HPDE6-E6E7 (cell line): ENCODE data around the gene PAPPA2.
"Not testable (repeated sequence)": the region's sequence is repeated elsewhere in the genome, so short reads cannot be mapped to it uniquely, and the experiment has no call there.

Experiments used
- DNase-seq: peaks from one replicate; pipeline ENCODE4 v3.0.0; 2011; ENCODE audit warnings: missing footprints; ENCODE audit errors: extremely low spot score

PAPPA2 gene

GRCh38 chr1:176692988-176693696 lies 230.2 kb downstream of the PAPPA2 start:
- DNase-seq, result no peak

DNA sequence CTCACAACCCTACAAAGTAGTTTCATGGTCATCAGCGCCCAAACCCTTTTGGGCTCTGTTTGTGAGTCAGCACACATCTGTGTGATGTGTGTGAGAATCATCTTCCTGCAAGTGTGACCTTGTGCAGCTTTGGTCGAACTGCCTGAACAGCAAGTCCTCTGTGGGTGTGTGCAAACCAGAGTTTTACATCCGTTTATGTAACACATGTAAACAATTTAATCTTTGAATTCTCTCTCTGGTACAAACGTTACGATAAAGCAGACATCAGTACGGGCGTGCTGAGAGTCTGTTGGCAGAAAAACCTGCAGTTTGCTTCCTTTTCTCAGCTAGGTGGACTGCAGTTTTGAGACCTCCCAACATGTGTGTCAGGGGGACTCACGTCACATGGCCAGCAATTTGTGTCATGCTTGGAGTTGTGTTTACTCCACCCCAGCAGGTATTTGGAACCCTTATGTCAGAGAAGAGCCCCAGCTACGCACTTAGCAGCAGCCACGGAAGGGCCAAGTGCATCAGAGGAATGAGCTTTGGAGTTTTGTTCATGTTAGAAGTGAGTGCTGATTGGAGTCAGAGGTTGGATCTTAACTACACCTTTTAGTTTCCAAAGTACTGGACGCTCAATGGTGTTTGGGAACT lies 230.8 kb downstream of the PAPPA2 start:
- no peak for DNase-seq

GRCh38 chr1:176694713-176695112 lies 231.7 kb downstream of the PAPPA2 start:
- DNase-seq, result no peak

GRCh38 chr1:176696109-176696508 lies 233.1 kb downstream of the PAPPA2 start:
- DNase-seq, result peak; percentile 34

GRCh38 chr1:176696689-176697088 lies 233.7 kb downstream of the PAPPA2 start:
- DNase-seq, result no peak

GRCh38 chr1:176699821-176700220 lies 236.8 kb downstream of the PAPPA2 start:
- DNase-seq, result no peak

GRCh38 chr1:176701151-176701866 lies 238.3 kb downstream of the PAPPA2 start:
- no peak for DNase-seq

GRCh38 chr1:176702901-176703300 lies 239.9 kb downstream of the PAPPA2 start:
- no peak for DNase-seq

DNA sequence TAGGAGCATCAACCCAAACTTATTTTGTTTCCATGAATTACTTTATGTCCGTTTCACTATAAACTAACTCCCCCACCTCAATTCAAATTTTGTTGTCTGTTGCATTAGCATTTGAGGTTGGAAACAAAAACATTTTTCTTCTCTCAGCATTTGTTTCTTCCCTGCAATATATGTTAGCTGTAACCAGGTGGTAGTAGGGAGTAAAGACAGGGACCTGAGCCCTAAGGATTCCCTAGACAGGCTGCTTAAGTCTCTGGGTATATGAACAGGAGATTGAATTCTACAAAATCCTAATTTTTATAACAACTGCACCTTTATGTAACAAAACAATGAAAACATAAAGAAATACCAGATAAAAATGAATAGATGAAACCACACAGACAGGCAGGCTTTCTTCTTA lies 242.6 kb downstream of the PAPPA2 start:
- no peak for DNase-seq

GRCh38 chr1:176717066-176717750 lies 254.2 kb downstream of the PAPPA2 start:
- DNase-seq, result no peak

DNA sequence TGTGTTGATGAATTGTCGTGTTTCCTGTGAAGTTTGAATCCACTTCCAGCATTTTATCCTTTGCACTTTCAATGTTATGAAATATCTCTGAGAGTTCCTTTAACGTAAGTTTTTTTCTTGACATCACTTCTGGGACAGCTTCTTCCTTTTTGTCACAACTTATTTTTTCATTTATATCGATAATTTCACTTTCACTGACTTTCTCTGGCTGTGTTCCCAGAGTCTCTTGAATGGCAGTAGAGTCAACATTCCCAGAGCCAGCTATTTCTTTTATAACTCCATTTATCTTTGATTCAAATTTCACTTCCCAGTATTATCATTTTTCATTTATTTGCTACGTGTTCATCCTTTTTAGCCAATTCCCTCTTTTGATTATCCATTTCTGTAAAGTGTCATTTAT lies 256.5 kb downstream of the PAPPA2 start:
- no peak for DNase-seq

DNA sequence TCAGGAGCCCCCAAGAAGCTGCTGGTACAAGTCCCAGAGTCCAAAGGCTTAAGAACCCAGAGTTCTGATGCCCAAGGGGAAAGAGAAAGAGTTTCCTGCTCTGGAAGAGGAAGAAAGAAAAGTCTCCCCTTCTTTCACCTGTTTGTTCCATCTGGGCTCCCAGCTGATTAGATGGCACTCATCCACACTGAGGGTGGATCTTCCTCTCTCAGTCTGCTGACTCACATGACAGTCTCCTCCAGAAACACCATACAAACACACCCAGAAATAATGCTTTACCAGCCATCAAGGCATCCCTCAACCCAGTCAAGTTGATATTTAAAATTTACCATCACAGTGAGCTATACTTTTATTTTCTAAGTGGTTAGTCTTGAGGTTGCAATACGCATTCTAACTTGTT lies 257.9 kb downstream of the PAPPA2 start:
- no peak for DNase-seq

GRCh38 chr1:176733661-176734060 lies 270.7 kb downstream of the PAPPA2 start:
- no peak for DNase-seq

GRCh38 chr1:176735201-176735600 lies 272.2 kb downstream of the PAPPA2 start:
- no peak for DNase-seq

DNA sequence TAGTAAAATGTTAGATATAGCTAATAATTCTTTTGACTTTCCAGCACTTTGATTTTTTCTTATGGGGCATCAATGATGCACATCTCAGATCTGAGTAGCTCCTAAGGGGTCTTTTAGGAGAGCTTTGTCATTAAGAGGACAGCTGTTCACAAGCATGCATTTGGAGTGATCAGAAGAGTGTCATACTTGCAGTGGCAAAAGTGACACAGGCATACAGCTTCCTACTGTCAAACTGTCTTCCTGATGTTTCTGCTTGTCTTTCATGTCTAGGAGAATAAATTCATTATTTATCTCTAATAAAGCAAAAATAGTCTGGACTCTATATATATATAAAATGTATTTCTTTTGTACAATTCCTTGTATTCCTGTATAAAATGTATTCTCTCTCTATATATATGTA lies 273.0 kb downstream of the PAPPA2 start:
- DNase-seq, result no peak

DNA sequence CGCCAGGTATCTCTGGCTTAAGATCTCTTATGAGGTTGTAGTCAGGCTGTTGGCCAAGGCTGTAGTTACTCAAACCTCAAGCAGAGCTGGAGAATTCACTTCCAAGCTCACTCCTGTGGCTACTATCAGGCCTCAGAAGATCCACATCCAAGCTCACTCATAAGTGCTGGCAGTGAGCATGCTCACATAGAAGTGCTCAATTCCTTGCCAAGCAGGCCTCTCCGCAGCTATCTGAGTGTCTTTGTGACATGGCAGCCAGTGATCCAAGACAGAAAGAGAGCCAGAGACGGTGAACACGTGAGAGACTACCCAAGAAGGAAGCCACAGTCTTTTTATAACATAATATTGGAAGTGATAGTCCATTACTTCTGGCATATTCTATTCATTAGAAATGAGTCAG lies 278.2 kb downstream of the PAPPA2 start:
- no peak for DNase-seq

DNA sequence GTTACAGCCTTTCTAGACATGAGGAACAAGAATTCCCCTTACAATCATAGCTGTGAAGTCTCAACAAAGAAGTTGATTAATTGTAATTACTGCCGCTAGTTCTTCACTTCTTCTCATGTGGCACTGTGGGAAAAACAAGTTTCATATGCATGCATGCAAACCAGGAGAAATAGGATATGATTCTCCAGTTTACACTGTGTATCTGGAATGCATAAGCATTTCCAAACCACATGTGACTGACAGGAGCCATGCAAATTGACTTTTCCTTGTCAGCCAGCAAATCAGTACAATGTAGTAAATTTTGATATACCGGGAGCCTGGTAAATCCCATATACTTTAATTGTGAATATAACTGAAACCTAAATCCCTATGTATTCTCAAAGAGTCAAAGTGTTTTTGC lies 279.3 kb downstream of the PAPPA2 start:
- DNase-seq, result no peak

DNA sequence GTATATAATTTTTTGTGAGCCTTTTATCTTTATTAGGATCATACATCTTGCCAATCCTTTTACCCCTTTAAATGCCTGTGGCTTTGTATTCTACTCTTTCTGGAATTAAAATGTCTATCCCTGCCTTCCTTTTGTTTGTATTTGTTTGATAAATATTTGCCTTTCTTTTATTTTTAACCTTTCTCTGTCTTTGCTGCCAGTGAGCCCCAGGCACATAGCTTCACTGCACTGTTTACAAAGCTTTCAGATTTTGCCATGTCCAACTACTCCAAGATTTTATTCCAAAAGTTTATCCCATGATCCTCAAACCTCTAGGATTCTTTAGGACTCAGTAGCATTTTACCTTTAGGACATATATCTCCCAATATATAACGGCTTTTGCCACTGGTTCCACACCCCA lies 281.2 kb downstream of the PAPPA2 start:
- DNase-seq, result no peak

GRCh38 chr1:176745945-176746344 lies 283.0 kb downstream of the PAPPA2 start:
- peak; percentile 3 for DNase-seq

GRCh38 chr1:176752505-176752904 lies 289.5 kb downstream of the PAPPA2 start:
- no peak for DNase-seq

DNA sequence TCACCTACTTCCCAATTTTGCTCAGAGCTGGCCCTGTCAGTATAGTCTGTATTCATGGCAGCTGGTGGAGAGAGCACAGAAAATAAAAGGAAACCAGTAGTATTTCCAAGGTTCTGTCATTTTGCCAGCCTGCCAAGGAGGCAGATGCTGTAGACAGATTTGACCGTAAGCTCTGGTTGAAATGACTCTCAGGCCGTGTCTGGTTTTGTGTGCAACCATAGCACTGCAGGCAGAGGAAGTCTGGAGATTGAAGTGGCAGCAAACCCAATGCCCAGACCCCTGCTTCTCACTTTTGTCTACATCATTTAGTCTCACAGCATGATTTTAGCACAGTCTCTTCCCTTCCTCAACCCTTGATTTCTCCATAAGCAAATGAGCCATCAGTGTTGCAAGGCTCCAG lies 291.7 kb downstream of the PAPPA2 start:
- DNase-seq, result no peak

DNA sequence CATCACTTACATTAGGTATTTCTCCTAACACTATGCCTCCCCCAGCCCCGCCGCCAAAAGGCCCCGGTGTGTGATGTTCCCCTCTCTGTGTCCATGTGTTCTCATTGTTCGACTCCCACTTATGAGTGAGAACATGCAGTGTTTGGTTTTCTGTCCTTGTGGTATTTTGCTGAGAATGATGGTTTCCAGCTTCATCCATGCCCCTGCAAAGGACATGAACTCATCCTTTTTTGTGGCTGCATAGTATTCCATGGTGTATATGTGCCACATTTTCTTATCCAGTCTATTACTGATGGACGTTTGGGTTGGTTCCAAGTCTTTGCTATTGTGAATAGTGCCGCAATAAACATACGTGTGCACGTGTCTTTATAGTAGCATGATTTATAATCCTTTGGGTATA lies 293.8 kb downstream of the PAPPA2 start:
- not testable (repeated sequence) for DNase-seq
